ENCODE measurements around the gene PTX3.

The PTX3 gene

GRCh38 chr3:157394411-157394810, 42.2 kb upstream of the PTX3 start:
- DNase-seq (ENCODE audit: low spot score) = no peak
- TF ChIP-seq CTCF (IDR thresholded peaks at IDR 0.05; ENCODE audit: extremely low read depth, missing control alignments) = no peak

- no peak for TF ChIP-seq CTCF (IDR thresholded peaks at IDR 0.05; ENCODE audit: extremely low read depth, missing control alignments)
- no peak for DNase-seq (ENCODE audit: low spot score)
Measured at GRCh38 chr3:157398598-157398997, 38.1 kb upstream of the PTX3 start.

GRCh38 chr3:157404381-157404780, 32.3 kb upstream of the PTX3 start:
- DNase-seq (ENCODE audit: low spot score) = no peak
- TF ChIP-seq CTCF (IDR thresholded peaks at IDR 0.05; ENCODE audit: extremely low read depth, missing control alignments) = no peak

- no peak for DNase-seq (ENCODE audit: low spot score)
- no peak for TF ChIP-seq CTCF (IDR thresholded peaks at IDR 0.05; ENCODE audit: extremely low read depth, missing control alignments)
Measured at GRCh38 chr3:157405457-157405856, 31.2 kb upstream of the PTX3 start.

GRCh38 chr3:157406394-157406793, 30.3 kb upstream of the PTX3 start:
- no peak for DNase-seq (ENCODE audit: low spot score)
- no peak for TF ChIP-seq CTCF (IDR thresholded peaks at IDR 0.05; ENCODE audit: extremely low read depth, missing control alignments)

- no peak for TF ChIP-seq CTCF (IDR thresholded peaks at IDR 0.05; ENCODE audit: extremely low read depth, missing control alignments)
- DNase-seq (ENCODE audit: low spot score) = no peak
Measured at GRCh38 chr3:157407769-157408168, 28.9 kb upstream of the PTX3 start.

GRCh38 chr3:157408499-157409149, 28.0 kb upstream of the PTX3 start:
- no peak for DNase-seq (ENCODE audit: low spot score)
- TF ChIP-seq CTCF (IDR thresholded peaks at IDR 0.05; ENCODE audit: extremely low read depth, missing control alignments) = no peak
